ENCODE measurements around the gene REEP3. TPM values are rescaled to one million over a fixed set of nuclear protein-coding genes. Genes with fewer than 3 reads are reported as not detected.

REEP3 gene
- total and polyA plus RNA-seq, 12 donors: 9.9 to 27.7 (median 17.2) TPM

DNA sequence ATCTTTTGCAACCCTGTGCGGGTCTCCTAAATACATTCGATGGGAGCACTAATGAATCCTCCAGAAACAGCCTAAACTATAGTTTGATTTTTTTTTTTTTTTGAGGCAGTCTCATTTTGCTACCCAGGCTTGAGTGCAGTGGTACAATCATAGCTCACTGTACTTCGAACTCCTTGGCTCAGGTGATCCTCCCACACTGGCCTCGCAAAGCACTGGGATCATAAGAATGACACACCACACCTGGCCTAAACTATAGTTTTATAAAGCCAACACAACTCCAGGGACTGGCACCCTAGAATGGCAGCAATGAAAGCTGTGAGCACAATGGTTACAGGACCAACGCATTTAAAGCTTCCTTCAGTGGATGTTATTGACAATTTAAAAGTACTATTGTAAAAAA is 41.0 kb upstream of the REEP3 start:
- Histone ChIP-seq H3K27me3 (no peaks in the 10 kb centered on the region), H3K9me3 (peaks cover 0 to 3% (median 0%) of the 10 kb centered on the region in 11 donors), H3K4me3 (no peak overlapping the region), H3K27ac (no peak overlapping the region), H3K4me1 (peaks cover 0 to 34% (median 17%) of the 10 kb centered on the region in 9 donors), H3K36me3 (no peaks in the 10 kb centered on the region)
- DNase-seq (no peak), ATAC-seq (no peak)
- 94 to 97% methylated on average over 5 of the region's 5 CpGs for WGBS, 2 donors
- intact Hi-C loops (cut with DNase I): loop anchor here in 1 of 10 donors (5.0 kb wide), 1 partner anchor 37 kb away; no protein-coding TSS in a partner anchor
- TF ChIP-seq, protein P1, sequence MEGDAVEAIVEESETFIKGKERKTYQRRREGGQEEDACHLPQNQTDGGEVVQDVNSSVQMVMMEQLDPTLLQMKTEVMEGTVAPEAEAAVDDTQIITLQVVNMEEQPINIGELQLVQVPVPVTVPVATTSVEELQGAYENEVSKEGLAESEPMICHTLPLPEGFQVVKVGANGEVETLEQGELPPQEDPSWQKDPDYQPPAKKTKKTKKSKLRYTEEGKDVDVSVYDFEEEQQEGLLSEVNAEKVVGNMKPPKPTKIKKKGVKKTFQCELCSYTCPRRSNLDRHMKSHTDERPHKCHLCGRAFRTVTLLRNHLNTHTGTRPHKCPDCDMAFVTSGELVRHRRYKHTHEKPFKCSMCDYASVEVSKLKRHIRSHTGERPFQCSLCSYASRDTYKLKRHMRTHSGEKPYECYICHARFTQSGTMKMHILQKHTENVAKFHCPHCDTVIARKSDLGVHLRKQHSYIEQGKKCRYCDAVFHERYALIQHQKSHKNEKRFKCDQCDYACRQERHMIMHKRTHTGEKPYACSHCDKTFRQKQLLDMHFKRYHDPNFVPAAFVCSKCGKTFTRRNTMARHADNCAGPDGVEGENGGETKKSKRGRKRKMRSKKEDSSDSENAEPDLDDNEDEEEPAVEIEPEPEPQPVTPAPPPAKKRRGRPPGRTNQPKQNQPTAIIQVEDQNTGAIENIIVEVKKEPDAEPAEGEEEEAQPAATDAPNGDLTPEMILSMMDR (IDR thresholded peaks at IDR 0.05): no peak

- no peaks in the 10 kb centered on the region for H3K36me3 ChIP-seq
- DNase-seq (no peak), ATAC-seq (peak in 1 of 8 donors; percentile 14)
- intact Hi-C loops (cut with DNase I): loop anchor here in 1 of 10 donors (5.0 kb wide), 1 partner anchor 35 kb away; no protein-coding TSS in a partner anchor
- 43 to 51% methylated on average over 6 of the region's 6 CpGs for WGBS, 2 donors
- peaks cover 0 to 49% (median 27%) of the 10 kb centered on the region in 9 donors for H3K4me1 ChIP-seq
- H3K4me3 ChIP-seq: peak overlapping the region in 2 of 10 donors; percentile 6 to 10
- no peaks in the 10 kb centered on the region for H3K9me3 ChIP-seq
- H3K27ac ChIP-seq: peak overlapping the region in 4 of 10 donors; percentile 14 to 24 (median 22)
- H3K27me3 ChIP-seq: no peaks in the 10 kb centered on the region
- TF ChIP-seq, protein P1 (IDR thresholded peaks at IDR 0.05): no peak
Measured at GRCh38 chr10:63481815-63482421, 39.3 kb upstream of the REEP3 start.

GRCh38 chr10:63483983-63484382 is 37.2 kb upstream of the REEP3 start:
- Histone ChIP-seq H3K27ac (no peak overlapping the region), H3K36me3 (no peaks in the 10 kb centered on the region), H3K4me1 (peaks cover 0 to 65% (median 36%) of the 10 kb centered on the region in 9 donors), H3K4me3 (no peak overlapping the region), H3K9me3 (no peaks in the 10 kb centered on the region), H3K27me3 (no peaks in the 10 kb centered on the region)
- intact Hi-C loops (cut with DNase I): loop anchor here in 1 of 10 donors (5.0 kb wide), 1 partner anchor 33 kb away; no protein-coding TSS in a partner anchor
- TF ChIP-seq, protein P1 (IDR thresholded peaks at IDR 0.05): no peak
- 86 to 90% methylated on average over 1 of the region's 1 CpG for WGBS, 2 donors
- no peak for DNase-seq
- ATAC-seq: no peak

- Histone ChIP-seq H3K27ac (no peak overlapping the region), H3K4me1 (peaks cover 0 to 71% (median 49%) of the 10 kb centered on the region in 9 donors), H3K36me3 (no peaks in the 10 kb centered on the region), H3K27me3 (no peaks in the 10 kb centered on the region), H3K4me3 (no peak overlapping the region), H3K9me3 (peaks cover 0 to 4% (median 0%) of the 10 kb centered on the region in 11 donors)
- DNase-seq (no peak), ATAC-seq (no peak)
- intact Hi-C loops (cut with DNase I): loop anchor here in 1 of 10 donors (2.0 kb wide), 1 partner anchor 15 kb away; no protein-coding TSS in a partner anchor
- 93 to 94% methylated on average over 3 of the region's 3 CpGs for WGBS, 2 donors
- TF ChIP-seq, protein P1 (IDR thresholded peaks at IDR 0.05): no peak
Measured at GRCh38 chr10:63487990-63488389, 33.2 kb upstream of the REEP3 start.
